Astrocyte of the spinal cord (primary cell): ENCODE measurements around the gene BMERB1.

Source experiments
- DNase-seq: peaks from one replicate; pipeline ENCODE4 v3.0.0; 2011; ENCODE audit warnings: low read depth, low spot score
- H3K4me3 ChIP-seq: 2 replicates; pipeline ENCODE4 v1.5.1; 2011; ENCODE audit warnings: low read depth, mild to moderate bottlenecking, low read length, moderate library complexity
- in situ Hi-C: cut with HindIII; loops from 2 replicates; pipeline ENCODE4 v1.10.0; 2017; ENCODE audit warnings: low sequenced_read_pairs
- TF ChIP-seq, protein P1 (sequence below): IDR thresholded peaks from 2 replicates; pipeline ENCODE4 v1.5.1; 2012; ENCODE audit warnings: low read depth, mild to moderate bottlenecking, low read length, inconsistent platforms

BMERB1 gene

DNA sequence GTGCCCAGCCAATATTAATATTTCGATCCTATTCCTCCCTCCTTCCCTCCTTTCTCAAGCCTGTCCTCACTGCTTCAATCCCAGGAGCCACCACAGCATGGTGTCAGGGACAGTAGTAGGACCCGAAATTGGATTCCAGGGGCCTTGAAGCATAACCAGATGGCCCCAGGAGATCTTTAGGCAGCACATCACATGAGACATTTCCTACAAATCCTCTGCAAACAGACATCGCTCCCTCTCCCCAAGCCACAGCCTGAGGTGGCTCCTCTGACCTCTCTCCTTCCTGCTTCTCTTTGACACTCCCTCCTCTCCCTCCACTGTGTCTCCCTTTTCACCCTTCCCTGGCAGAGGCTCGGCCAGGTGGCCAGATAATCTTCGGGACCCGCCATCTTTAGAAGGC, 76.6 kb downstream of the BMERB1 start:
- no peak for DNase-seq
- no peak overlapping the region for H3K4me3 ChIP-seq
- in situ Hi-C loops, result no loop called here
- TF ChIP-seq, protein P1, sequence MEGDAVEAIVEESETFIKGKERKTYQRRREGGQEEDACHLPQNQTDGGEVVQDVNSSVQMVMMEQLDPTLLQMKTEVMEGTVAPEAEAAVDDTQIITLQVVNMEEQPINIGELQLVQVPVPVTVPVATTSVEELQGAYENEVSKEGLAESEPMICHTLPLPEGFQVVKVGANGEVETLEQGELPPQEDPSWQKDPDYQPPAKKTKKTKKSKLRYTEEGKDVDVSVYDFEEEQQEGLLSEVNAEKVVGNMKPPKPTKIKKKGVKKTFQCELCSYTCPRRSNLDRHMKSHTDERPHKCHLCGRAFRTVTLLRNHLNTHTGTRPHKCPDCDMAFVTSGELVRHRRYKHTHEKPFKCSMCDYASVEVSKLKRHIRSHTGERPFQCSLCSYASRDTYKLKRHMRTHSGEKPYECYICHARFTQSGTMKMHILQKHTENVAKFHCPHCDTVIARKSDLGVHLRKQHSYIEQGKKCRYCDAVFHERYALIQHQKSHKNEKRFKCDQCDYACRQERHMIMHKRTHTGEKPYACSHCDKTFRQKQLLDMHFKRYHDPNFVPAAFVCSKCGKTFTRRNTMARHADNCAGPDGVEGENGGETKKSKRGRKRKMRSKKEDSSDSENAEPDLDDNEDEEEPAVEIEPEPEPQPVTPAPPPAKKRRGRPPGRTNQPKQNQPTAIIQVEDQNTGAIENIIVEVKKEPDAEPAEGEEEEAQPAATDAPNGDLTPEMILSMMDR, result no peak

DNA sequence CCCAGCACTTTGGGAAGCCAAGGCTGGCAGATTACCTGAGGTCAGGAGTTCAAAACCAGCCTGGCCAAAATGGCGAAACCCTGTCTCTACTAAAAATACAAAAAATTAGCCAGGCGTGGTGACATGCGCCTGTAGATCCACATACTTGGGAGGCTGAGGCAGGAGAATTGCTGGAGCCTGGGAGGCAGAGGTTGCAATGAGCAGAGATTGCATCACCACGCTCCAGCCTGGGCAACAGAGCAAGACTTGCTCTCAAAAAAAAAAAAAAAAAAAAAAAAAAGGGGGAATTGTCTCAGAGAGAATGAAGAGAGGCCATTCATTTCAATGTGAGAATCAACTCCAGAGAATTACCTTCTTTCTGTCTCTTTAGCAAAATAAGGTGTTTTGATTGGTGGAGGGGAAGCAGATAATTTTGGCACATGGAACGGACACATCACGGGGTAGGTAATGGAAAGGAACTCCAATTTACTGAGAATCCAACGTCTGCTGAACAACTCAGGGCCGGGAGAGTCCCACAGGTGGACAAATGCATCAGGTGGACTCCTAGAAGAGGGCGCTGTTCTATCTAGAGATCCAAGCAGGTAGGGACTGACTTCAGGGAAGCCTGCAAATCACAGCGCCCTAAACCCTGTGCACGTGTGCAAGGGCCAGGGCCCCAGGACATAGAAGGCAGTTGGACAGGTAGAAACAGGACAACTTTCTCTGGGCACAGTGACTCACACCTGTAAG, 77.5 kb downstream of the BMERB1 start:
- in situ Hi-C loops, result no loop called here
- no peak for DNase-seq
- H3K4me3 ChIP-seq, result no peak overlapping the region
- TF ChIP-seq, protein P1, result no peak

DNA sequence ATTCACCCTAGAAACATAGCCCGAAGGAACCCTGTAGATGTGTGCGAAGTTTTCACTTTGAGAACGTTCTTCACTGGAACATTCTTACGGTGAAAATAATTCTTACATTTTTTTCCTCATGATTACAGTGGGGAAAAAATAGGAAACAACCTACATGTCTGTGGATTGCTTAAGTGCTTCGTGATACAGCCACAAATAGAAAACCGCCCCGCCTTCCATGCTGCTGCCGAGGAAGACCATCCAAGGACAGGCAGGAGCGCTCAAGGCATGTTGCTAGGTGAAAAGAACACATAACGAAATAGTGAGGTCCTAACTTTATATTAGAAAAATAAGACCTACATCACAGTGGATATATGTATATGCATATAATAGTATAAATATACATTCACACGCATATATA, 78.8 kb downstream of the BMERB1 start:
- in situ Hi-C loops, result no loop called here
- TF ChIP-seq, protein P1, result no peak
- H3K4me3 ChIP-seq, result no peak overlapping the region
- DNase-seq, result no peak

DNA sequence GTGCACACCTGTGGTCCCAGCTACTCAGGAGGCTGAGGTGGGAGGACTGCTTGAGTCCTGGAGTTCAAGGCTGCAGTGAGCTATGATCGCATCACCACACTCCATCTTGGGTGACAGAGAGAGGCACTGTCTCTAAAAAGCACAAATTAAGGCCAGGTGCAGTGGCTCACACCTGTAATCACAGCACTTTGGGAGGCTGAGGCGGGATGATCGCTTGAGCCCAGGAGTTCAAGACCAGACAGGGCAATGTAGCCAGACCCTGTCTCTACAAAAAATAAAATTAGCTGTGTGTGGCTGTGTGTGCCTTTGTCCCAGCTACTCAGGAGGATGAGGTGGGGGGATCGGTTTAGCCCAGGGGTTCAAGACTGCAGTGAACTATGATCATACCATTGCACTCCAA, 81.6 kb downstream of the BMERB1 start:
- in situ Hi-C loops, result no loop called here
- no peak for DNase-seq
- TF ChIP-seq, protein P1, result no peak
- H3K4me3 ChIP-seq, result no peak overlapping the region

DNA sequence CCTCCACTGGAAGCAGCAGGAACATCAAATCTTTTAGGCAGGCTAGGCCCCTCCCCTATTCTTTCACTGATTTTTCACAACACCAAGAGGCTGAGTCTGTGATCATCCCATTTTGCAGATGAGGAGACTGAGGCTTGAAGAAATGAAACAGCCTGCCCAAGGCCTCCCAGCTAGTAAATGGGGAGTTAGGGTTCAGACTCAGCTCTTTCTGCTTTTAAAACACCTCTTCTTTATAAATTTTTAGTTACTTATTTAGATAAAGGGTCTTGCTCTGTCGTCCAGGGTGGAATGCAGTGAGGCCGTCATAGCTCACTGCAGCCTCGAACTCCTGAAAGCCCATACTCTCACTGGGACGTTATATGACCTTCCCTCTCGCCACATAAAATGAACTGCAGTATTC, 82.2 kb downstream of the BMERB1 start:
- in situ Hi-C loops, result no loop called here

DNA sequence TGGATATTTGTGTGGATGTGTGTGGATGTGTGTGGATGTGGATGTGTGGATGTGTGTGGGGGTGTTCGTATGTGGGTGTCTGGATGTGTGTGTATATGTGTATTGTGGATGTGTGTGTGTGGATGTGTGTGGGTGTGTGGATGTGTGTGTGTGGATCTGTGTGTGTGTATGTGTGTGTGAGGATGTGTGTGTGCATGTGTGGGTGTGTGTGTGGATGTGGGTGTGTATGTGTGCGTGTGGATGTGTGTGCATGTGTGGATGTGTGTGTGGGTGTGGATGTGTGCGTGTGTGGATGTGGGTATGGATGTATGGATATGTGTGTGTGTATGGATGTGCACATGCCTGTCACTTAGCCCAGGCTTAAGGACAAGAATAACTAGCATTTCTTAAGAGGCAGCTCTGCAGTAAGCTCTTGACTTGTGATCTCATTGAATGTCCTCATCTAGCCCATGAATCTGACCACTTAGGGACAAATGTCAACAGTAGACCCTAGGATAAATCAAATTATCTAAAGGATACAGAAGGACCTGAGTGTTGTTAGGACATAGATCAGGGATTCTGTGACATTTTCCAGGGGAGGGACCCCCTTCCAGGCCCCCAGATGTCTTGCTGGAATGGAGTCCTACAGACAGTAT, 83.5 kb downstream of the BMERB1 start:
- no peak for DNase-seq
- H3K4me3 ChIP-seq, result no peak overlapping the region
- in situ Hi-C loops, result no loop called here

More for the DNA sequence above, 82.2 kb downstream of the BMERB1 start:
- DNase-seq, result no peak
- no peak overlapping the region for H3K4me3 ChIP-seq
- TF ChIP-seq, protein P1, result no peak

More for the DNA sequence above, 83.5 kb downstream of the BMERB1 start:
- TF ChIP-seq, protein P1, result no peak
